GM18526 (cell line): ENCODE measurements around the gene CTBP2.

Experiments used
- POLR2A ChIP-seq: IDR thresholded peaks from 3 replicates; pipeline ENCODE4 v1.6.1; 2011; ENCODE audit not compliant: insufficient read length; ENCODE audit errors: extremely low read depth

Gene CTBP2

GRCh38 chr10:125000366-125001312, 159.7 kb downstream of the CTBP2 start:
- TF ChIP-seq POLR2A = no peak

- TF ChIP-seq POLR2A = no peak
Measured at GRCh38 chr10:124999433-125000365, 160.7 kb downstream of the CTBP2 start.

GRCh38 chr10:124998624-124999291, 161.6 kb downstream of the CTBP2 start:
- TF ChIP-seq POLR2A = no peak

GRCh38 chr10:124997771-124998623, 162.4 kb downstream of the CTBP2 start:
- TF ChIP-seq POLR2A = no peak

- TF ChIP-seq POLR2A = no peak
Measured at GRCh38 chr10:124997306-124997705, 163.1 kb downstream of the CTBP2 start.

- no peak for TF ChIP-seq POLR2A
Measured at GRCh38 chr10:124996854-124997215, 163.5 kb downstream of the CTBP2 start.

- TF ChIP-seq POLR2A = no peak
Measured at GRCh38 chr10:124996127-124996853, 164.1 kb downstream of the CTBP2 start.

- no peak for TF ChIP-seq POLR2A
Measured at GRCh38 chr10:124995605-124996004, 164.8 kb downstream of the CTBP2 start.

- no peak for TF ChIP-seq POLR2A
Measured at GRCh38 chr10:124994573-124995473, 165.5 kb downstream of the CTBP2 start.

- no peak for TF ChIP-seq POLR2A
Measured at GRCh38 chr10:124993736-124994451, 166.5 kb downstream of the CTBP2 start.

- TF ChIP-seq POLR2A = no peak
Measured at GRCh38 chr10:124993345-124993708, 167.0 kb downstream of the CTBP2 start.

- no peak for TF ChIP-seq POLR2A
Measured at GRCh38 chr10:124992462-124993344, 167.7 kb downstream of the CTBP2 start.
